Stomach (tissue), 9 donors: ENCODE data around the gene KCNQ5. TPM values are rescaled to one million over a fixed set of nuclear protein-coding genes. Genes with fewer than 3 reads are reported as not detected.
A peak's percentile ranks its signal among the peaks of the same experiment; 100 is the strongest.

ENCODE experiments used
- DNase-seq, 2 donors: peaks; one replicate each; pipeline versions ENCODE4 v3.0.0 to v3.0.0-alpha.2; 2013 to 2019
- H3K27ac ChIP-seq, 5 donors: fragments of 200-600 bp in 4 of 5; sonication (generic) in 4 of 5; one replicate each; pipeline ENCODE4 v1.5.1; 2013 to 2019; ENCODE audit warnings: mild to moderate bottlenecking in 1 of 5, moderate library complexity in 1 of 5
- H3K27me3 ChIP-seq, 3 donors: fragments of 200-600 bp; sonication (generic); one replicate each; pipeline ENCODE4 v1.5.1; 2017 to 2019; ENCODE audit warnings: mixed run types in 1 of 3
- H3K36me3 ChIP-seq, 4 donors: fragments of 200-600 bp; sonication (generic); 1 replicate in 3 of 4; 2 replicates in 1 of 4; pipeline ENCODE4 v1.5.1; 2016 to 2019
- H3K4me1 ChIP-seq, 4 donors: fragments of 200-600 bp; sonication (generic); one replicate each; pipeline ENCODE4 v1.5.1; 2016 to 2019
- H3K4me3 ChIP-seq, 4 donors: fragments of 200-600 bp; sonication (generic) in 3 of 4; one replicate each; pipeline ENCODE4 v1.5.1; 2016 to 2019; ENCODE audit warnings: mild to moderate bottlenecking in 1 of 4
- H3K9me3 ChIP-seq, 4 donors: fragments of 200-600 bp; sonication (generic); one replicate each; pipeline ENCODE4 v1.5.1; 2016 to 2019
- CTCF ChIP-seq, 7 experiments: fragments of 450-650 bp in 4 of 7; fragments of 200-600 bp in 3 of 7; sonication (generic) in 3 of 7; IDR thresholded peaks; one replicate each; pipeline ENCODE4 v1.5.1; 2016 to 2019; ENCODE audit warnings: antibody characterized with exemption in 7 of 7, control low read depth in 2 of 7, mild to moderate bottlenecking in 1 of 7
- EP300 ChIP-seq: sonication (generic); formaldehyde crosslinking; IDR thresholded peaks from one replicate; pipeline ENCODE4 v1.6.1; 2017; ENCODE audit warnings: antibody characterized with exemption
- POLR2A ChIP-seq, 4 donors: fragments of 450-650 bp; IDR thresholded peaks; one replicate each; pipeline ENCODE4 v1.6.1; 2016; ENCODE audit warnings: antibody characterized with exemption in 4 of 4, control low read depth in 2 of 4, mild to moderate bottlenecking in 1 of 4, moderate library complexity in 1 of 4
- POLR2AphosphoS5 ChIP-seq, 3 donors: sonication (generic); formaldehyde crosslinking; IDR thresholded peaks; one replicate each; pipeline ENCODE4 v1.6.1; 2016; ENCODE audit warnings: antibody characterized with exemption in 3 of 3
- WGBS, 5 donors: extraction: QIAGEN DNeasy Blood & Tissue Kit in 3 of 5; methylation state at CpG; one replicate each; pipeline versions ENCODE4 v1.1.5 to v1.1.7; 2013 to 2018; 5-methylcytosine and 5-hydroxymethylcytosine counted together
- intact Hi-C: fragments of 100-400 bp; cut with DNase I; formaldehyde crosslinking; loops from one replicate; pipeline ENCODE4 v1.15.1; 2023; ENCODE audit warnings: low total_unique reads
- polyA plus RNA-seq, 3 donors: library from polyadenylated mRNA; stranded (reverse); fragments of 200-250 nt; gene quantifications; one replicate each; pipeline ENCODE4 v1.2.3, GENCODE V29; 2013
- total RNA-seq, 5 donors: library from RNA; depleted of rRNA; stranded (reverse); fragments of >200 nt; gene quantifications; one replicate each; pipeline versions ENCODE4 v1.1.0 to v1.2.3, GENCODE V29; 2014 to 2016
- donor health status: healthy with polysubstance abuse.
- donor health status: Bipolar disorder and iron deficiency.
- donor health status: healthy.

The KCNQ5 gene
- total and polyA plus RNA-seq, 8 donors: 0.12 to 2.8 (median 0.37) TPM; not detected in 2

DNA sequence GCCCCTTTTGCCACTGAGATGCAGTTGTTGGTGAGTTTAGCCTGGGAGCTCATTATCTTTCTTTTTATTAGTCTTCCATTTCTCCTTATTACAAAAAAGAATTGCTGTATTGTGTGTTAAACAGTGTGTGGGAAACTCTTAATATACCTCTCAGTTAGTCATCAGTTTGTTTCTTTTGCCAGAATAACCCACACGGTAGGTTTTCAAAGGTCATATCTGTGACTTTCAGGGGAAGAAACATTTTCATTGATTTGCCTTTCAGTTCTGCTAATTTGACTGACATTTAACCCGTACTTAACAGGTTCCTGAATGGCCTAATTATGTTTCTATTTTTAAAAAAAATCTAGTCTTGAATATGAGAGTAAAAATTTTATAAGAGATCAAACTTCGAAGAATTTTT lies 458.1 kb downstream of the KCNQ5 start:
- Histone ChIP-seq H3K9me3 (no peaks in the 10 kb centered on the region), H3K27ac (no peak overlapping the region), H3K4me3 (no peak overlapping the region), H3K4me1 (no peaks in the 10 kb centered on the region), H3K27me3 (no peaks in the 10 kb centered on the region), H3K36me3 (no peaks in the 10 kb centered on the region)
- TF ChIP-seq EP300 (no peak), POLR2AphosphoS5 (IDR thresholded peaks at IDR 0.05) (no peak), CTCF (IDR thresholded peaks at IDR 0.05) (no peak), POLR2A (IDR thresholded peaks at IDR 0.05) (no peak)
- 39 to 67% (median 54%) methylated on average over 3 of the region's 3 CpGs for WGBS, 5 donors
- intact Hi-C loops: no loop called here
- DNase-seq: no peak

- intact Hi-C loops: no loop called here
- H3K36me3 ChIP-seq: no peaks in the 10 kb centered on the region
- H3K4me3 ChIP-seq: no peak overlapping the region
- no peaks in the 10 kb centered on the region for H3K4me1 ChIP-seq
- H3K27me3 ChIP-seq: no peaks in the 10 kb centered on the region
- H3K27ac ChIP-seq: no peak overlapping the region
- 72 to 86% (median 84%) methylated on average over 2 of the region's 2 CpGs for WGBS, 5 donors
- H3K9me3 ChIP-seq: no peaks in the 10 kb centered on the region
- no peak for TF ChIP-seq EP300
- no peak for TF ChIP-seq CTCF (IDR thresholded peaks at IDR 0.05)
- TF ChIP-seq POLR2A (IDR thresholded peaks at IDR 0.05): no peak
- TF ChIP-seq POLR2AphosphoS5 (IDR thresholded peaks at IDR 0.05): no peak
- no peak for DNase-seq
Observed at GRCh38 chr6:73081955-73082354, 460.1 kb downstream of the KCNQ5 start.

GRCh38 chr6:73083886-73084285 lies 462.0 kb downstream of the KCNQ5 start:
- no peak overlapping the region for H3K4me3 ChIP-seq
- H3K27ac ChIP-seq: no peak overlapping the region
- no peaks in the 10 kb centered on the region for H3K4me1 ChIP-seq
- intact Hi-C loops: no loop called here
- 77 to 95% (median 88%) methylated on average over 3 of the region's 3 CpGs for WGBS, 5 donors
- H3K9me3 ChIP-seq: no peaks in the 10 kb centered on the region
- TF ChIP-seq POLR2A (IDR thresholded peaks at IDR 0.05) (no peak), POLR2AphosphoS5 (IDR thresholded peaks at IDR 0.05) (no peak), CTCF (IDR thresholded peaks at IDR 0.05) (no peak), EP300 (no peak)
- DNase-seq: no peak
- no peaks in the 10 kb centered on the region for H3K27me3 ChIP-seq
- H3K36me3 ChIP-seq: no peaks in the 10 kb centered on the region

GRCh38 chr6:73085443-73085871 lies 463.6 kb downstream of the KCNQ5 start:
- intact Hi-C loops: no loop called here
- DNase-seq: peak in 1 of 2 donors; percentile 24
- Histone ChIP-seq H3K4me1 (no peaks in the 10 kb centered on the region), H3K36me3 (no peaks in the 10 kb centered on the region), H3K27me3 (no peaks in the 10 kb centered on the region), H3K27ac (no peak overlapping the region), H3K9me3 (no peaks in the 10 kb centered on the region), H3K4me3 (no peak overlapping the region)
- TF ChIP-seq POLR2AphosphoS5 (IDR thresholded peaks at IDR 0.05): no peak
- TF ChIP-seq EP300: no peak
- no peak for TF ChIP-seq CTCF (IDR thresholded peaks at IDR 0.05)
- no peak for TF ChIP-seq POLR2A (IDR thresholded peaks at IDR 0.05)
- WGBS, 5 donors: 38 to 78% (median 64%) methylated on average over 4 of the region's 4 CpGs
